Measurements from ENCODE around the gene SYT2.

DNA sequence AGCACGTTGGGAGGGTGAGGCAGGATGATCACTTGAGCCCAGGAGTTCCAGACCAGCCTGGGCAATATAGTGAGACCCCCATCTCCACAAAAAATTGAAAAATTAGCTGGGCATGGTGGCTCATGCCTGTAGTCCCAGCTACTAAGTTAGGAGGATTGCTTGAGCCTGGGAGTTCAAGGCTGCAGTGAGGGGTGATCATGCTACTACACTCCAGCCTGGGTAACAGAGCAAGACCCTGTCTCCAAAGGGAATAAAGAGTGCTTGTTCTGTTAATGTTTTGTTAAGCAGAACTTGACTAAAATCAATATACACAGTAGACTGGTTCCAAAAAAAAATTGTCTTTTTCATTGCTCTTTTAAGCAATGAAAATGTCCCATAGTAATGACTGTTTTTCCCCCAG, 146.4 kb downstream of the SYT2 start:
- TF ChIP-seq CTCF (IDR thresholded peaks at IDR 0.05) (no peak), POLR2A (IDR thresholded peaks at IDR 0.05) (no peak)
